Caco-2 (cell line): ENCODE data around the gene PPA2. TPM values are rescaled to one million over a fixed set of nuclear protein-coding genes. Genes with fewer than 3 reads are reported as not detected.

Experiments
- BruUV-seq: library from RNA; stranded (reverse); fragments of 400-500 nt; replicated peaks from 2 replicates; lab custom pipeline; 2021; lab: Mats Ljungman, UMichigan
- CTCF ChIA-PET: fragments of 300-600 bp; sonication (Branson Sonifier 250); formaldehyde crosslinking; loops from one replicate; lab custom pipeline; 2022; ENCODE audit warnings: antibody characterized with exemption; lab: Charles Lee
- POLR2A ChIA-PET: fragments of 300-600 bp; sonication (Branson Sonifier 250); formaldehyde crosslinking; loops from one replicate; lab custom pipeline; 2022; ENCODE audit warnings: antibody characterized with exemption; lab: Charles Lee
- DNase-seq, 2 experiments: peaks; one replicate each; pipeline versions ENCODE4 v3.0.0 to v3.0.0-alpha.2; 2020 to 2022
- H3K27me3 ChIP-seq: replicated peaks from 2 replicates; pipeline ENCODE4 v1.6.0; 2011; ENCODE audit warnings: low read length; ENCODE audit not compliant: control insufficient read depth, insufficient read depth
- H3K36me3 ChIP-seq: 2 replicates; pipeline ENCODE4 v1.5.1; 2011; ENCODE audit warnings: low read length; ENCODE audit not compliant: control insufficient read depth, insufficient read depth
- H3K4me1 ChIP-seq: fragments of 250-450 bp; sonication (Bioruptor Pico); 2 replicates; pipeline ENCODE4 v1.5.1; 2020; ENCODE audit warnings: mild to moderate bottlenecking
- H3K4me3 ChIP-seq: 2 replicates; pipeline ENCODE4 v1.5.1; 2011; ENCODE audit warnings: low read depth, mild to moderate bottlenecking, control low read depth, low read length
- H3K9me3 ChIP-seq: fragments of 250-450 bp; sonication (Bioruptor Pico); 2 replicates; pipeline ENCODE4 v1.5.1; 2020; ENCODE audit warnings: mild to moderate bottlenecking, moderate library complexity
- H3K27ac Mint-ChIP-seq: one replicate; pipeline ENCODE4 v1.8.0; 2022; ENCODE audit warnings: mixed read lengths; ENCODE audit not compliant: unreplicated experiment
- H3K27me3 Mint-ChIP-seq: one replicate; pipeline ENCODE4 v1.8.0; 2022; ENCODE audit warnings: mixed read lengths; ENCODE audit not compliant: insufficient read depth, unreplicated experiment
- H3K36me3 Mint-ChIP-seq: one replicate; pipeline ENCODE4 v1.8.0; 2022; ENCODE audit warnings: mild to moderate bottlenecking, mixed read lengths; ENCODE audit not compliant: insufficient read depth, unreplicated experiment
- H3K4me1 Mint-ChIP-seq: one replicate; pipeline ENCODE4 v1.8.0; 2022; ENCODE audit warnings: low read depth, mixed read lengths; ENCODE audit not compliant: unreplicated experiment
- H3K4me3 Mint-ChIP-seq: one replicate; pipeline ENCODE4 v1.8.0; 2022; ENCODE audit warnings: mild to moderate bottlenecking, moderate library complexity, mixed read lengths; ENCODE audit not compliant: unreplicated experiment
- H3K9me3 Mint-ChIP-seq: one replicate; pipeline ENCODE4 v1.8.0; 2022; ENCODE audit warnings: mixed read lengths; ENCODE audit not compliant: unreplicated experiment
- intact Hi-C: fragments of 100-400 bp; cut with micrococcal nuclease; formaldehyde crosslinking; loops from one replicate; pipeline ENCODE4 v1.10.0; 2022; ENCODE audit not compliant: unreplicated experiment
- total RNA-seq: library from RNA; stranded (reverse); gene quantifications from 2 replicates; pipeline ENCODE4 v1.2.3, GENCODE V29; 2022
- TF ChIP-seq, protein P1 (sequence below), 2 experiments: fragments of 200-600 bp in 1 of 2; IDR thresholded peaks; 1 replicate in 1 of 2; 2 replicates in 1 of 2; pipeline versions ENCODE4 v1.5.1 to v1.8.0; 2011 to 2022; ENCODE audit warnings: antibody characterized with exemption in 1 of 2, control low read depth in 1 of 2, inconsistent platforms in 1 of 2, low read depth in 1 of 2, low read length in 1 of 2, mild to moderate bottlenecking in 1 of 2, moderate library complexity in 1 of 2; ENCODE audit not compliant: insufficient read depth in 1 of 2, severe bottlenecking in 1 of 2, unreplicated experiment in 1 of 2

The PPA2 gene
- total RNA-seq, 1 experiment from 2014 or later = 85.4 TPM

DNA sequence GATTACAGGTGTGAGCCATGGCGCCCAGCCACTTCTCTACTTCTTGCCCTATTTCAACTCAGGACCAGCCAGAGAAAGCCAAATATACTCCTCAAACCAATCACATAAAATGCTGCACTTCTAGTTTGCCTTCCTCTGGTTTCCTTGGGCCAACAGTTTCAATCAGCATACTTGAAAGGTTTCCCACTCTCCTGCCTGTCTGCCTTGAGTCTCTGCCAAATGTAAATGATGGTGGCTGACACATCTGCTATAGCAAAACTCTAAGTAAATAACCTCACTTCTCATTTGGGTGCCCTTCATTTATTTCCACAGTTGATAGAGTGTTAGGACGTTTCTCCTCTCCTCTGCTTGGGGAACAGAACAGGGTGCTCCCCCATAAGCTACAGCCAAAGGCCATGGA is 36.4 kb upstream of the PPA2 start:
- Mint-ChIP-seq H3K36me3 (no peaks in the 10 kb centered on the region), H3K9me3 (peaks cover 10% of the 10 kb centered on the region), H3K27ac (no peak overlapping the region), H3K4me3 (no peak overlapping the region), H3K4me1 (no peaks in the 10 kb centered on the region), H3K27me3 (no peaks in the 10 kb centered on the region)
- Histone ChIP-seq H3K4me1 (no peaks in the 10 kb centered on the region), H3K4me3 (no peak overlapping the region), H3K27me3 (no peaks in the 10 kb centered on the region; the same call in 1 of the 2 replicates), H3K36me3 (no peaks in the 10 kb centered on the region), H3K9me3 (no peaks in the 10 kb centered on the region)
- BruUV-seq = no TSS peak
- intact Hi-C loops = no loop called here
- no peak for DNase-seq
- CTCF ChIA-PET = no interaction called here
- TF ChIP-seq, protein P1, sequence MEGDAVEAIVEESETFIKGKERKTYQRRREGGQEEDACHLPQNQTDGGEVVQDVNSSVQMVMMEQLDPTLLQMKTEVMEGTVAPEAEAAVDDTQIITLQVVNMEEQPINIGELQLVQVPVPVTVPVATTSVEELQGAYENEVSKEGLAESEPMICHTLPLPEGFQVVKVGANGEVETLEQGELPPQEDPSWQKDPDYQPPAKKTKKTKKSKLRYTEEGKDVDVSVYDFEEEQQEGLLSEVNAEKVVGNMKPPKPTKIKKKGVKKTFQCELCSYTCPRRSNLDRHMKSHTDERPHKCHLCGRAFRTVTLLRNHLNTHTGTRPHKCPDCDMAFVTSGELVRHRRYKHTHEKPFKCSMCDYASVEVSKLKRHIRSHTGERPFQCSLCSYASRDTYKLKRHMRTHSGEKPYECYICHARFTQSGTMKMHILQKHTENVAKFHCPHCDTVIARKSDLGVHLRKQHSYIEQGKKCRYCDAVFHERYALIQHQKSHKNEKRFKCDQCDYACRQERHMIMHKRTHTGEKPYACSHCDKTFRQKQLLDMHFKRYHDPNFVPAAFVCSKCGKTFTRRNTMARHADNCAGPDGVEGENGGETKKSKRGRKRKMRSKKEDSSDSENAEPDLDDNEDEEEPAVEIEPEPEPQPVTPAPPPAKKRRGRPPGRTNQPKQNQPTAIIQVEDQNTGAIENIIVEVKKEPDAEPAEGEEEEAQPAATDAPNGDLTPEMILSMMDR (IDR thresholded peaks at IDR 0.05; ENCODE audit: insufficient read depth in 1 of 2, low read depth in 1 of 2, low read length in 1 of 2, severe bottlenecking in 1 of 2, unreplicated experiment in 1 of 2) = no peak
- POLR2A ChIA-PET = no interaction called here

DNA sequence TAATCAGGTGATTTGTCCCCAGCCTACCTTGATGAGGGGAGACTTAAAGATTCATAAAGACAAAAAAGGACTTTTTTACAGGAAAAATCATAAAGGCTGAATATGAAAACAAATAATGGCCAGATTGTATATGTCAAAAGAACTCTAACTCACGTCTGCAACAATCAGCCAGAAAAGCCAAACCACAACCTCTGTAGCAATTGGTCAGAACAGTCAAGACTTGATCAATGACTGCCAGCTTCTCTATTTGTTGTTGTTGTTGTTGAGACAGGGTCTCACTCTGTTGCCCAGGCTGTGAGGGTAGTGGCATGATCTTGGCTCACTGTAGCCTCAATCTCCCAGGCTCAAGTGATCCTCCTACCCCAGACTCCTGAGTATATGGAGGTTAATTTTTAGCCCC is 35.9 kb upstream of the PPA2 start:
- ChIA-PET POLR2A (no interaction called here), CTCF (no interaction called here)
- Histone ChIP-seq H3K9me3 (no peaks in the 10 kb centered on the region), H3K36me3 (no peaks in the 10 kb centered on the region), H3K4me3 (no peak overlapping the region), H3K4me1 (no peaks in the 10 kb centered on the region), H3K27me3 (no peaks in the 10 kb centered on the region; the same call in 1 of the 2 replicates)
- no peaks in the 10 kb centered on the region for H3K27me3 Mint-ChIP-seq
- H3K4me3 Mint-ChIP-seq = no peak overlapping the region
- peaks cover 10% of the 10 kb centered on the region for H3K9me3 Mint-ChIP-seq
- DNase-seq = no peak
- H3K36me3 Mint-ChIP-seq = no peaks in the 10 kb centered on the region
- H3K27ac Mint-ChIP-seq = no peak overlapping the region
- BruUV-seq = no TSS peak
- no peaks in the 10 kb centered on the region for H3K4me1 Mint-ChIP-seq
- intact Hi-C loops = no loop called here
- TF ChIP-seq, protein P1 (IDR thresholded peaks at IDR 0.05; ENCODE audit: insufficient read depth in 1 of 2, low read depth in 1 of 2, low read length in 1 of 2, severe bottlenecking in 1 of 2, unreplicated experiment in 1 of 2) = no peak

DNA sequence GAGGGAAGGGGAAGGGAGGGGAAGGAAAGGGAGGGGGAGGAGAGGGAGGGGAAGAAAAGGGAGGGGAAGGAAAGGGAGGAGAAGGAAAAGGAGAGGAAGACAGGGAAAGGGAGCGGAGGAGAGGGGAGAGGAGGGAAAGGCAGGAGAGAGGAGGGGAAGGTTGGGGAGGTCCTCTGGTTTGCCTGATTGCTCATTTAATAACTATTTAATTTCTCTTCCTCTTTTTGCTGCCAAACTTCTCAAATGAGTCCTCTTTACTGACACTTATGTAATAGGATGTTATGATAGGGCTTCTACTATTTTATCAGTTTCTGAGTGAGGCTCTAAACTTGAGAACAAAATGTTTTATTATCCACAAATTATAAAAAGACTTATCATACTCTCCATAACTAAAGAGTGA is 35.4 kb upstream of the PPA2 start:
- intact Hi-C loops = no loop called here
- Histone ChIP-seq H3K4me1 (no peaks in the 10 kb centered on the region), H3K36me3 (no peaks in the 10 kb centered on the region), H3K9me3 (no peaks in the 10 kb centered on the region), H3K27me3 (no peaks in the 10 kb centered on the region; the same call in 1 of the 2 replicates), H3K4me3 (no peak overlapping the region)
- Mint-ChIP-seq H3K27ac (no peak overlapping the region), H3K27me3 (no peaks in the 10 kb centered on the region), H3K9me3 (peaks cover 8% of the 10 kb centered on the region), H3K36me3 (no peaks in the 10 kb centered on the region), H3K4me3 (no peak overlapping the region), H3K4me1 (no peaks in the 10 kb centered on the region)
- ChIA-PET POLR2A (no interaction called here), CTCF (no interaction called here)
- TF ChIP-seq, protein P1 (IDR thresholded peaks at IDR 0.05; ENCODE audit: insufficient read depth in 1 of 2, low read depth in 1 of 2, low read length in 1 of 2, severe bottlenecking in 1 of 2, unreplicated experiment in 1 of 2) = no peak
- BruUV-seq = no TSS peak
- DNase-seq = no peak
